Tibial nerve (tissue), 4 donors: ENCODE measurements around the gene FSD1.

Experiments
- CTCF ChIP-seq, 5 experiments: fragments of 200-600 bp in 3 of 5; fragments of 450-650 bp in 2 of 5; sonication (generic) in 3 of 5; IDR thresholded peaks; one replicate each; pipeline ENCODE4 v1.5.1; 2016 to 2019; ENCODE audit warnings: antibody characterized with exemption in 5 of 5, mild to moderate bottlenecking in 3 of 5, moderate library complexity in 2 of 5
- EP300 ChIP-seq, 2 donors: sonication (generic); formaldehyde crosslinking; IDR thresholded peaks; one replicate each; pipeline ENCODE4 v1.6.1; 2017; ENCODE audit warnings: antibody characterized with exemption in 2 of 2, mild to moderate bottlenecking in 1 of 2

- TF ChIP-seq CTCF (IDR thresholded peaks at IDR 0.05) (no peak), EP300 (IDR thresholded peaks at IDR 0.05) (no peak)
Observed at GRCh38 chr19:4357921-4358326, 53.5 kb downstream of the FSD1 start.
